A549 (cell line): ENCODE measurements around the gene NGB.

Experiments used
- CEBPB ChIP-seq, 2 experiments: fragments of >200 bp in 1 of 2; sonication (Bioruptor Twin) in 1 of 2; formaldehyde crosslinking in 1 of 2; IDR thresholded peaks; 2 replicates each; pipeline ENCODE4 v1.6.1; 2012 to 2016
- CTCF ChIP-seq: fragments of >200 bp; sonication (Bioruptor Twin); formaldehyde crosslinking; IDR thresholded peaks from 3 replicates; pipeline ENCODE4 v1.5.1; 2016
- ELK1 ChIP-seq: fragments of 150-350 bp; IDR thresholded peaks from 2 replicates; pipeline ENCODE4 v1.6.1; 2014; ENCODE audit warnings: low read depth, mild to moderate bottlenecking, low read length
- EP300 ChIP-seq, 2 experiments: fragments of >200 bp; sonication (Bioruptor Twin); formaldehyde crosslinking; IDR thresholded peaks; 2 replicates in 1 of 2; 3 replicates in 1 of 2; pipeline ENCODE4 v1.6.1; 2016 to 2017
- HMGXB4 ChIP-seq: fragments of 250-450 bp; sonication (Bioruptor Pico); IDR thresholded peaks from 2 replicates; pipeline ENCODE4 v1.5.0; 2021; ENCODE audit warnings: mild to moderate bottlenecking, moderate library complexity, borderline replicate concordance
- KDM1A ChIP-seq: fragments of 200-600 bp; sonication (generic); IDR thresholded peaks from 2 replicates; pipeline ENCODE4 v1.6.1; 2016; ENCODE audit warnings: low read depth, mild to moderate bottlenecking
- POLR2A ChIP-seq: IDR thresholded peaks from 2 replicates; pipeline ENCODE4 v1.6.1; 2012; ENCODE audit warnings: mild to moderate bottlenecking, low read length
- ZC3H11A ChIP-seq: fragments of 450-650 bp; IDR thresholded peaks from 2 replicates; pipeline ENCODE4 v1.6.1; 2014; ENCODE audit warnings: antibody characterized with exemption, mild to moderate bottlenecking
- TF ChIP-seq, protein P1 (sequence below): fragments of >200 bp; sonication (Bioruptor Twin); formaldehyde crosslinking; IDR thresholded peaks from 3 replicates; pipeline ENCODE4 v1.6.1; 2016

DNA sequence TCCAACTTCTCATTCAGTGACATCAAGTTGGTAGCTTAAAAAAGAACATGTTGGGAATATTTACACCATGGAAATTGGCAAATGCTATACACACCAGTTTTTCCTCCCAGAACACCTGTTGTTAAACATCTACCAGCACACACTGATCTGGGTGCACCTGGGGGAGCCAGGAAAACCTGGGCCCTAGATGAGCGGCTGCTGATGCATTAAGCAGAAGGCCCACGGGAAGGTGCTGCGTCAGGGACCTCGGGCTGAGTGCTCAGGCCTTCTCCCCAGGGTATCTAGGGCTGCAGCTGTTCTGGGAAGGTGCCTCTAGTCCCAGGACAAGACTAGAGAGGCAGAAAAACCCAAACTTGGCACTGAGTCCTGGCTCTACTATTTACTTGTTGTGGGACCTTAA lies 2.8 kb upstream of the NGB start:
- TF ChIP-seq HMGXB4 (CRISPR knock-in tag), result no peak
- TF ChIP-seq CTCF, result no peak
- no peak for TF ChIP-seq POLR2A
- no peak for TF ChIP-seq EP300 (IDR thresholded peaks at IDR 0.05)
- TF ChIP-seq ZC3H11A, result no peak
- TF ChIP-seq CEBPB (IDR thresholded peaks at IDR 0.05), result no peak
- TF ChIP-seq, protein P1, sequence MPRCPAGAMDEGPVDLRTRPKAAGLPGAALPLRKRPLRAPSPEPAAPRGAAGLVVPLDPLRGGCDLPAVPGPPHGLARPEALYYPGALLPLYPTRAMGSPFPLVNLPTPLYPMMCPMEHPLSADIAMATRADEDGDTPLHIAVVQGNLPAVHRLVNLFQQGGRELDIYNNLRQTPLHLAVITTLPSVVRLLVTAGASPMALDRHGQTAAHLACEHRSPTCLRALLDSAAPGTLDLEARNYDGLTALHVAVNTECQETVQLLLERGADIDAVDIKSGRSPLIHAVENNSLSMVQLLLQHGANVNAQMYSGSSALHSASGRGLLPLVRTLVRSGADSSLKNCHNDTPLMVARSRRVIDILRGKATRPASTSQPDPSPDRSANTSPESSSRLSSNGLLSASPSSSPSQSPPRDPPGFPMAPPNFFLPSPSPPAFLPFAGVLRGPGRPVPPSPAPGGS, result no peak
- no peak for TF ChIP-seq KDM1A
- TF ChIP-seq ELK1, result no peak
